GM23248 (cell line): ENCODE measurements around the gene KDELR3.

Source experiments
- EZH2 ChIP-seq: fragments of 200-600 bp; sonication (generic); IDR thresholded peaks from 2 replicates; pipeline ENCODE4 v1.6.1; 2018; ENCODE audit warnings: antibody characterized with exemption, mild to moderate bottlenecking; ENCODE audit not compliant: insufficient read depth, poor library complexity, severe bottlenecking
- EZH2phosphoT487 ChIP-seq: fragments of 200-600 bp; sonication (generic); IDR thresholded peaks from 2 replicates; pipeline ENCODE4 v1.6.1; 2018; ENCODE audit warnings: antibody characterized with exemption, moderate library complexity, mild to moderate bottlenecking, low read depth; ENCODE audit not compliant: insufficient read depth

DNA sequence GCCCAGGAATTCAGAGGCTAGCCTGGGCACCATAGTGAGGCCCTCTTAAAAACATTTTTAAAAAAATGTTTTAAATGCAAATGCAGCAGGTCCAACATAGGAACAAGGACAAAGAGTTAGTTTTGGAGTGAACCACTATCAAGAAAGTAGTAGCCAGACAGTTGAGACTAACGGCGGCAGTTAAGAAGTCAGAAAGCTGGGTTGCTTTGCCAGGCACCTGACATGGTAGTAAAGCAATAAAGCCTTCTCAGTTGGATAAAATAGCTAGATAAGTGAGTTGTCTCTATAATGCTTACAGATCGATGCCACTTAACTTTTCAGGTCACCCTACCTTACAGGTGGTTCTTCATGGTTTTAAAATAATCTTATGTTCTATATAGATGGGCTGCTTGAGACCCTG, 55.1 kb downstream of the KDELR3 start:
- TF ChIP-seq EZH2phosphoT487 (no peak), EZH2 (no peak)
